ENCODE data around the gene PCDH9. TPM values are rescaled to one million over a fixed set of nuclear protein-coding genes. Genes with fewer than 3 reads are reported as not detected.

PCDH9 gene
- polyA plus RNA-seq, 3 donors, result 13.4 to 16.0 (median 15.1) TPM

GRCh38 chr13:66430728-66431127 is 799.4 kb downstream of the PCDH9 start:
- no peak for DNase-seq (ENCODE audit: low read depth in 3 of 3, low spot score in 2 of 3)

- no peak for DNase-seq (ENCODE audit: low read depth in 3 of 3, low spot score in 2 of 3)
These were observed 799.9 kb downstream of the PCDH9 start for GRCh38 chr13:66430269-66430668.

- no peak for DNase-seq (ENCODE audit: low read depth in 3 of 3, low spot score in 2 of 3)
These were observed 801.0 kb downstream of the PCDH9 start for GRCh38 chr13:66429156-66429555.

- DNase-seq (ENCODE audit: low read depth in 3 of 3, low spot score in 2 of 3), result peak in 1 of 3 donors; percentile 36
These were observed 802.7 kb downstream of the PCDH9 start for GRCh38 chr13:66427458-66427861.

GRCh38 chr13:66425741-66426140 is 804.4 kb downstream of the PCDH9 start:
- DNase-seq (ENCODE audit: low read depth in 3 of 3, low spot score in 2 of 3), result no peak

GRCh38 chr13:66424422-66424821 is 805.7 kb downstream of the PCDH9 start:
- DNase-seq (ENCODE audit: low read depth in 3 of 3, low spot score in 2 of 3), result no peak

- no peak for DNase-seq (ENCODE audit: low read depth in 3 of 3, low spot score in 2 of 3)
These were observed 814.7 kb downstream of the PCDH9 start for GRCh38 chr13:66415444-66415843.

GRCh38 chr13:66414066-66414800 is 815.9 kb downstream of the PCDH9 start:
- peak in 1 of 3 donors; percentile 31 for DNase-seq (ENCODE audit: low read depth in 3 of 3, low spot score in 2 of 3)

- no peak for DNase-seq (ENCODE audit: low read depth in 3 of 3, low spot score in 2 of 3)
These were observed 819.8 kb downstream of the PCDH9 start for GRCh38 chr13:66410314-66410713.

GRCh38 chr13:66409542-66409941 is 820.6 kb downstream of the PCDH9 start:
- DNase-seq (ENCODE audit: low read depth in 3 of 3, low spot score in 2 of 3), result no peak

- no peak for DNase-seq (ENCODE audit: low read depth in 3 of 3, low spot score in 2 of 3)
These were observed 823.0 kb downstream of the PCDH9 start for GRCh38 chr13:66407128-66407527.

GRCh38 chr13:66405908-66406802 is 824.0 kb downstream of the PCDH9 start:
- no peak for DNase-seq (ENCODE audit: low read depth in 3 of 3, low spot score in 2 of 3)

GRCh38 chr13:66402546-66402945 is 827.6 kb downstream of the PCDH9 start:
- DNase-seq (ENCODE audit: low read depth in 3 of 3, low spot score in 2 of 3), result no peak

GRCh38 chr13:66402066-66402465 is 828.1 kb downstream of the PCDH9 start:
- DNase-seq (ENCODE audit: low read depth in 3 of 3, low spot score in 2 of 3), result no peak

GRCh38 chr13:66400292-66400691 is 829.8 kb downstream of the PCDH9 start:
- DNase-seq (ENCODE audit: low read depth in 3 of 3, low spot score in 2 of 3), result no peak

- DNase-seq (ENCODE audit: low read depth in 3 of 3, low spot score in 2 of 3), result no peak
These were observed 830.3 kb downstream of the PCDH9 start for GRCh38 chr13:66399873-66400272.

- no peak for DNase-seq (ENCODE audit: low read depth in 3 of 3, low spot score in 2 of 3)
These were observed 833.0 kb downstream of the PCDH9 start for GRCh38 chr13:66397133-66397532.

- no peak for DNase-seq (ENCODE audit: low read depth in 3 of 3, low spot score in 2 of 3)
These were observed 838.8 kb downstream of the PCDH9 start for GRCh38 chr13:66391322-66391721.

GRCh38 chr13:66378894-66379293 is 851.2 kb downstream of the PCDH9 start:
- no peak for DNase-seq (ENCODE audit: low read depth in 3 of 3, low spot score in 2 of 3)

- no peak for DNase-seq (ENCODE audit: low read depth in 3 of 3, low spot score in 2 of 3)
These were observed 852.6 kb downstream of the PCDH9 start for GRCh38 chr13:66377569-66377968.

- no peak for DNase-seq (ENCODE audit: low read depth in 3 of 3, low spot score in 2 of 3)
These were observed 854.4 kb downstream of the PCDH9 start for GRCh38 chr13:66375756-66376155.

- DNase-seq (ENCODE audit: low read depth in 3 of 3, low spot score in 2 of 3), result no peak
These were observed 860.5 kb downstream of the PCDH9 start for GRCh38 chr13:66369666-66370065.
